Measurements from ENCODE around the gene VIPAS39. TPM values are rescaled to one million over a fixed set of nuclear protein-coding genes. Genes with fewer than 3 reads are reported as not detected.

Gene VIPAS39
- total and polyA plus RNA-seq, 9 of the 15 experiments (the other 6 are each of a cell fraction or from before 2014, with no cell fraction given) = 5.7 to 25.6 (median 9.9) TPM

- TF ChIP-seq ZNF232 (CRISPR knock-in tag; IDR thresholded peaks at IDR 0.05) (no peak), BHLHE40 (IDR thresholded peaks at IDR 0.05; ENCODE audit: low read length) (no peak)
These were observed 12.9 kb upstream of the VIPAS39 start (continued) for GRCh38 chr14:77470224-77470870.

- H3K4me2 ChIP-seq (ENCODE audit: insufficient read depth, low read length) = no peak overlapping the region
- in situ Hi-C loops (cut with MboI) (no loop called here), intact Hi-C loops (cut with micrococcal nuclease) (no loop called here)
- ATAC-seq (peak; percentile 27; the same call in 2 of the 3 replicates), FAIRE-seq (no peak), DNase-seq (ENCODE audit: extremely low read depth in 1 of 4, low spot score in 3 of 4) (no peak)
- peaks cover 43% of the 10 kb centered on the region; the same call in 2 of the 3 replicates for H3K36me3 ChIP-seq (ENCODE audit: control insufficient read depth, insufficient read depth, low read length)
- no peak overlapping the region for H2AFZ ChIP-seq (ENCODE audit: low read depth, low read length)
- 100% methylated on average over 1 of the region's 1 CpG for WGBS (ENCODE audit: insufficient coverage, low coverage, missing lambda C conversion rate)
- no peaks in the 10 kb centered on the region for H3K9me1 ChIP-seq (ENCODE audit: control insufficient read depth, insufficient read depth, low read length)
- H3K9ac ChIP-seq (ENCODE audit: insufficient read depth in 1 of 2, low read depth in 2 of 2, low read length in 2 of 2) = no peak overlapping the region
- BruUV-seq (replicated peaks) = no TSS peak
- POLR2A ChIA-PET = interaction anchor here (2.2 kb wide), 1 partner anchor 12 kb away, joined by 7 read pairs; the partner anchor contains the start of genes AHSA1 and VIPAS39
- H3K9me3 ChIP-seq (replicated peaks; ENCODE audit: control insufficient read depth, insufficient read depth, low read depth, low read length) = no peaks in the 10 kb centered on the region
- no peak overlapping the region for H3K27ac ChIP-seq (ENCODE audit: extremely low read depth, low read depth, low read length)
- TF ChIP-seq POLR2A (conservative IDR thresholded peaks at IDR 0.05) (0 out of 2 replicates have a peak, but pooled peaks have one; percentile 46), POLR2AphosphoS5 (IDR thresholded peaks at IDR 0.05; ENCODE audit: control insufficient read depth, insufficient read depth, low read depth, low read length) (peak; percentile 27; the same call in 1 of the 2 replicates), CHD2 (IDR thresholded peaks at IDR 0.05; ENCODE audit: low read depth, low read length) (no peak), SUPT5H (IDR thresholded peaks at IDR 0.05) (0 out of 2 replicates have a peak, but pooled peaks have one; percentile 23)
- H3K4me3 ChIP-seq = no peak overlapping the region
- peaks cover 6 to 14% of the 10 kb centered on the region in 2 experiments; a peak in 4 of 5 replicates for H3K27me3 ChIP-seq (ENCODE audit: control insufficient read depth in 2 of 2, insufficient read depth in 2 of 2, low read length in 2 of 2)
- no peaks in the 10 kb centered on the region for H3K4me1 ChIP-seq (replicated peaks in 1 of 2; ENCODE audit: control insufficient read depth in 2 of 2, insufficient read depth in 2 of 2, low read length in 2 of 2)
- CTCF ChIA-PET (ENCODE audit: low intra/inter-chr PET ratio) = no interaction called here
- H4K20me1 ChIP-seq (replicated peaks; ENCODE audit: control insufficient read depth, insufficient read depth, low read length) = no peaks in the 10 kb centered on the region
- H3K79me2 ChIP-seq (ENCODE audit: control insufficient read depth, insufficient read depth, low read length) = no peaks in the 10 kb centered on the region
These were observed 12.1 kb upstream of the VIPAS39 start for GRCh38 chr14:77469539-77469938.
